GM18951 (cell line): ENCODE measurements around the gene WWTR1.

Source experiments
- POLR2A ChIP-seq: IDR thresholded peaks from 4 replicates; pipeline ENCODE4 v1.6.1; 2011; ENCODE audit warnings: mild to moderate bottlenecking; ENCODE audit not compliant: insufficient read length, insufficient read depth; ENCODE audit errors: extremely low read depth
- in situ Hi-C: fragments of 300-500 bp; cut with MboI; formaldehyde crosslinking; loops from one replicate; pipeline ENCODE4 v1.12.0; 2022; ENCODE audit warnings: low sequenced_read_pairs, mixed read lengths, inconsistent platforms; ENCODE audit not compliant: unreplicated experiment

Gene WWTR1

GRCh38 chr3:149472030-149472797 is 185.6 kb downstream of the WWTR1 start:
- no peak for TF ChIP-seq POLR2A
- in situ Hi-C loops: no loop called here

DNA sequence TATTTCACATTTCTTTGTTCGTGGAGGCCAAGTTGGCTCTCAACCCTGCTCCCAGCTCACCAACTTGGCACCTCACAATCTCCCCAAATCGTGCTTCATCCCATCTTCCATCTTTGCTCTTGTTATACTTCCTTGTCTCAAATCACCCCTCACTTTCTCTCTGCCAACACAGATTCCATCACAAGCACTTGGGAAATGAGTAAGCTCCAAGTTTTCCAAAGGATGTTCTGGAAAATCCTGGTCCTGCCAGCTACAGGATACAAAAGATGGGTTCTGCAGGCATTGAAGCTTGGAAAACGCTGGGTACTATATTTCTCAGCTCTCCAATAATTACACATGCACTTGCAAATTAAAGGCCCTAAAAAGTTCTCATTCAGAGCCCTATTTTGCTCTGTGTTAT is 187.4 kb downstream of the WWTR1 start:
- in situ Hi-C loops: no loop called here
- TF ChIP-seq POLR2A: no peak

DNA sequence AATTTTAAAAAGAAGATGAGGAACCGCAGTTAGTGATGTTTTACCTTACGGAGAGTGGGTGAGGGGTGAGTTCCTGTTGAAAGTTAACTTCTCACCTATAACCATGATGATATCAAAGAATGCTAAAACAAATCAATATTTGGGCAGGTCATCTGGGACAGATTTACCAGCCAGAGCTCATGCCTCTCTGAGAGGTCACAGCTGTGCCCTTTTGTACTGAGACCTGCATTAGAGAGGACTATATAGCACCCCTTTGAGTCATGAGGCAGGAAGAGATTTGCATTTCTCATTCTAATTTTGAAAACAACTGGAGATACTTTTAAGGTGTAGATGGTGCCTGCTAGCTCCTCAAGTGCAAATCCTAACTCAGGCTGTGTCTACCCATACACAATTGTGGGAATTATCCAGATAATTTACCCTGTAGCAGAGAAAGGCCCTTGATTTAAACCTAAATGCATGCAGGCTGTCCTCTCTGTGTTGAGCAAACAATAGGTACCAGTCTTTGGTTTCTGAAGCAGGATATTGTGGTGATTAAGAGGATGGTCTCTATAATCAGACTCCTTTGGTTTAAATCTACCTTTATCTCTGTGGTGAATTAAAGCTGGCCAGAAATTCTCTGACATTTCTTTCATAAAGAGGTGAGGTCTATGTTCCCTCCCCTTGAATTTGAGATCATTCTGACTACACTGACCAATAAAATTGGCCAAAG is 189.2 kb downstream of the WWTR1 start:
- in situ Hi-C loops: no loop called here

More for the DNA sequence above, 189.2 kb downstream of the WWTR1 start:
- TF ChIP-seq POLR2A: no peak
